Endothelial cell of umbilical vein (primary cell): ENCODE results near the gene GALNT17. TPM values are rescaled to one million over a fixed set of nuclear protein-coding genes. Genes with fewer than 3 reads are reported as not detected.

Source experiments
- BruUV-seq: library from RNA; stranded (reverse); fragments of 400-500 nt; replicated peaks from 2 replicates; lab custom pipeline; 2021; lab: Mats Ljungman, UMichigan
- CTCF ChIA-PET: fragments of 300-600, 350-600 bp; sonication (Branson Sonifier 250); formaldehyde crosslinking; loops from one replicate; lab custom pipeline; 2021; ENCODE audit warnings: antibody characterized with exemption, inconsistent platforms; lab: Charles Lee
- POLR2A ChIA-PET: fragments of 300-600, 350-600 bp; sonication (Branson Sonifier 250); formaldehyde crosslinking; loops from one replicate; lab custom pipeline; 2021; ENCODE audit warnings: antibody characterized with exemption, inconsistent platforms; lab: Charles Lee
- DNase-seq: peaks from one replicate; pipeline ENCODE4 v3.0.0-alpha.2; 2011; ENCODE audit warnings: low read depth, low spot score
- FAIRE-seq: peaks from 2 replicates; lab custom pipeline; 2011; peaks lifted over from hg19 to GRCh38; lab: Jason Lieb, UNC
- H2AFZ ChIP-seq: 2 replicates; pipeline ENCODE4 v1.6.0; 2012; ENCODE audit warnings: low read depth, low read length, control low read depth, inconsistent platforms
- H3K27ac ChIP-seq: 2 replicates; pipeline ENCODE4 v1.5.1; 2011; ENCODE audit warnings: low read depth, mild to moderate bottlenecking, control low read depth, low read length, moderate library complexity; ENCODE audit not compliant: insufficient read depth
- H3K27me3 ChIP-seq, 2 experiments: 2 replicates each; pipeline versions ENCODE4 v1.6.0 to v1.6.1; 2011; ENCODE audit warnings: low read length in 2 of 2, mixed read lengths in 1 of 2; ENCODE audit not compliant: control insufficient read depth in 2 of 2, insufficient read depth in 2 of 2
- H3K36me3 ChIP-seq, 2 experiments: 2 replicates in 1 of 2; 3 replicates in 1 of 2; pipeline ENCODE4 v1.5.1; 2011; ENCODE audit warnings: low read length in 2 of 2, mild to moderate bottlenecking in 1 of 2, moderate library complexity in 1 of 2; ENCODE audit not compliant: control insufficient read depth in 2 of 2, insufficient read depth in 2 of 2; ENCODE audit errors: extremely low read depth in 1 of 2
- H3K4me1 ChIP-seq: 3 replicates; pipeline ENCODE4 v1.5.1; 2011; ENCODE audit warnings: mild to moderate bottlenecking, low read length; ENCODE audit not compliant: control insufficient read depth, insufficient read depth; ENCODE audit errors: extremely low read depth
- H3K4me2 ChIP-seq: 2 replicates; pipeline ENCODE4 v1.6.1; 2011; ENCODE audit warnings: low read length, control low read depth, mixed read lengths; ENCODE audit not compliant: insufficient read depth
- H3K4me3 ChIP-seq, 3 experiments: fragments of 200-600 bp in 1 of 3; sonication (generic), shearing (Covaris generic) in 1 of 3; replicated peaks in 1 of 3; 2 replicates each; pipeline ENCODE4 v1.5.1; 2011 to 2016; ENCODE audit warnings: control low read depth in 3 of 3, low read length in 3 of 3, mild to moderate bottlenecking in 2 of 3, inconsistent platforms in 1 of 3, low read depth in 1 of 3, moderate library complexity in 1 of 3; ENCODE audit not compliant: insufficient read depth in 1 of 3
- H3K79me2 ChIP-seq: 2 replicates; pipeline ENCODE4 v1.6.0; 2012; ENCODE audit warnings: low read length, inconsistent platforms; ENCODE audit not compliant: control insufficient read depth, insufficient read depth
- H3K9ac ChIP-seq: replicated peaks from 2 replicates; pipeline ENCODE3; 2011; ENCODE audit warnings: low read length, control low read depth; ENCODE audit not compliant: insufficient read depth; ENCODE audit errors: extremely low read depth
- H3K9me1 ChIP-seq: replicated peaks from 3 replicates; pipeline ENCODE4 v1.6.0; 2011; ENCODE audit warnings: mild to moderate bottlenecking, low read length; ENCODE audit not compliant: control insufficient read depth, insufficient read depth; ENCODE audit errors: extremely low read depth
- H3K9me3 ChIP-seq: replicated peaks from 2 replicates; pipeline ENCODE4 v1.5.1; 2012; ENCODE audit warnings: low read length, inconsistent platforms; ENCODE audit not compliant: control insufficient read depth, insufficient read depth
- H4K20me1 ChIP-seq: replicated peaks from 2 replicates; pipeline ENCODE3; 2011; ENCODE audit warnings: mild to moderate bottlenecking, low read length; ENCODE audit not compliant: control insufficient read depth, insufficient read depth; ENCODE audit errors: extremely low read depth
- EZH2 ChIP-seq: IDR thresholded peaks from 2 replicates; pipeline ENCODE4 v1.6.1; 2012; ENCODE audit warnings: borderline replicate concordance, low read depth, mild to moderate bottlenecking, moderate library complexity, low read length, inconsistent platforms; ENCODE audit not compliant: severe bottlenecking
- FOS ChIP-seq: IDR thresholded peaks from 2 replicates; pipeline ENCODE4 v1.6.1; 2011; ENCODE audit warnings: mild to moderate bottlenecking, low read length, moderate library complexity, borderline replicate concordance; ENCODE audit not compliant: insufficient read depth
- GATA2 ChIP-seq: IDR thresholded peaks from 2 replicates; pipeline ENCODE4 v1.7.0; 2011; ENCODE audit warnings: low read depth, mild to moderate bottlenecking, moderate library complexity, mixed read lengths, low read length; ENCODE audit not compliant: insufficient read length, insufficient read depth
- JUN ChIP-seq: IDR thresholded peaks from 2 replicates; pipeline ENCODE4 v1.6.1; 2011; ENCODE audit warnings: borderline replicate concordance, low read depth; ENCODE audit not compliant: insufficient read length, insufficient read depth
- MAX ChIP-seq: IDR thresholded peaks from 2 replicates; pipeline ENCODE4 v1.6.1; 2011; ENCODE audit not compliant: insufficient read depth, insufficient read length
- MYC ChIP-seq: IDR thresholded peaks from one replicate; pipeline ENCODE4 v1.6.1; 2011; ENCODE audit warnings: mild to moderate bottlenecking, low read depth, low read length
- POLR2A ChIP-seq: IDR thresholded peaks from 2 replicates; pipeline ENCODE4 v1.6.1; 2012; ENCODE audit warnings: low read depth, mild to moderate bottlenecking, control low read depth, low read length
- POLR2AphosphoS5 ChIP-seq: IDR thresholded peaks from 2 replicates; pipeline ENCODE4 v1.6.1; 2012; ENCODE audit warnings: low read depth, mild to moderate bottlenecking, control low read depth, low read length, moderate library complexity; ENCODE audit not compliant: insufficient read depth
- dilution Hi-C: fragments of 300-500 bp; cut with MboI; formaldehyde crosslinking; loops from one replicate; pipeline ENCODE4 v1.15.0; 2019; ENCODE audit warnings: low sequenced_read_pairs; ENCODE audit not compliant: extremely low pct_ligation_motif_present
- intact Hi-C: fragments of 100-400 bp; cut with micrococcal nuclease; formaldehyde crosslinking; loops from one replicate; pipeline ENCODE4 v1.10.0; 2022
- polyA plus RNA-seq, 4 experiments: library from polyadenylated mRNA; depleted of rRNA in 3 of 4; stranded (reverse) in 3 of 4; unstranded in 1 of 4; fragments of >200 nt; gene quantifications; 2 replicates each; pipeline versions ENCODE4 v1.2.1 to v1.2.3, GENCODE V29; 2011 to 2012; ENCODE audit warnings: missing spikeins in 1 of 4
- total RNA-seq: library from RNA; stranded (reverse); gene quantifications from 2 replicates; pipeline ENCODE4 v1.2.3, GENCODE V29; 2021
- TF ChIP-seq, protein P1 (sequence below), 2 donors: IDR thresholded peaks; 1 replicate in 1 of 2; 2 replicates in 1 of 2; pipeline ENCODE4 v1.5.1; 2011; ENCODE audit warnings: low read length in 2 of 2, mild to moderate bottlenecking in 2 of 2, moderate library complexity in 2 of 2, control low read depth in 1 of 2, inconsistent platforms in 1 of 2, low read depth in 1 of 2; ENCODE audit not compliant: insufficient read depth in 1 of 2; ENCODE audit errors: extremely low read depth in 1 of 2

GALNT17 gene
- total and polyA plus RNA-seq, 2 donors (not counting 3 experiments of a cell fraction or from before 2014, with no cell fraction given), result not detected

GRCh38 chr7:71539615-71540014, 407.7 kb downstream of the GALNT17 start:
- Histone ChIP-seq H3K4me3 (no peak overlapping the region), H3K79me2 (no peaks in the 10 kb centered on the region), H2AFZ (no peak overlapping the region), H3K27ac (no peak overlapping the region), H3K9me3 (no peaks in the 10 kb centered on the region), H3K9me1 (no peaks in the 10 kb centered on the region), H4K20me1 (no peaks in the 10 kb centered on the region), H3K27me3 (no peaks in the 10 kb centered on the region), H3K9ac (no peak overlapping the region), H3K4me2 (no peak overlapping the region), H3K4me1 (no peaks in the 10 kb centered on the region), H3K36me3 (no peaks in the 10 kb centered on the region)
- intact Hi-C loops, result no loop called here
- no TSS peak for BruUV-seq
- dilution Hi-C loops, result no loop called here
- CTCF ChIA-PET, result no interaction called here
- DNase-seq (no peak), FAIRE-seq (no peak)
- no peak for TF ChIP-seq EZH2
- TF ChIP-seq GATA2, result no peak
- POLR2A ChIA-PET, result no interaction called here

DNA sequence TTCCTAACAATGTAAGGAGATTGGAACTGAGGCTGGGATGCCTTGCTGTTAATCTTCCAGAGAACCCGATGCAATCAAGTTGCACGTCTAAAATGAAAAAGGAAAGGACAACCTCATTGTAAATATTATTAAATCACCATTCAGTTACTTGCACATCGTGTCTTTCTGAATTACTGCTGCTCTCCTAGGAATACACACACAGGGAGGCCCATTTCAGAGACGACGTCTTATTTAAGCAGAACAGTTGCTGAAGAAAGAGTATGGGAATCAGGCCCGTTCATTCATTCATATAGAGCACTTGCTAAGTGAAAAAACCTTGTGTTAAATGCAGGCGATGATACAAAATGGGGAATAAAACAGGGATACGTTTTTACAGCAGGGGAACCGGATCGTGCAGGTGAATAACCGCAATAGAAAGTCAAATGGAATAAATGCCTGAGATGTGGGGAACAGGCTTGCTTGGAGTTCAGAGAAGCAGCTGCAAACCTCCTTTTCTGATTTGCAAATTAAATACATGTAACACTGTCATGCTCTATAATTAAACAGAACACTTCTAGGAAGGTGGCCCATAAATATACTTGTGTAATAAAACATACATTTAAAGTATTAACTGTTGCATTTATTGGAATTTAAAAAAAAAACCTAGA, 409.9 kb downstream of the GALNT17 start:
- POLR2A ChIA-PET, result no interaction called here
- Histone ChIP-seq H3K9ac (no peak overlapping the region), H4K20me1 (no peaks in the 10 kb centered on the region), H3K9me3 (no peaks in the 10 kb centered on the region), H3K4me1 (no peaks in the 10 kb centered on the region), H3K27me3 (no peaks in the 10 kb centered on the region), H3K27ac (no peak overlapping the region), H3K36me3 (no peaks in the 10 kb centered on the region), H2AFZ (no peak overlapping the region), H3K9me1 (no peaks in the 10 kb centered on the region), H3K79me2 (no peaks in the 10 kb centered on the region), H3K4me2 (no peak overlapping the region), H3K4me3 (no peak overlapping the region)
- dilution Hi-C loops (no loop called here), intact Hi-C loops (no loop called here)
- no TSS peak for BruUV-seq
- FAIRE-seq (no peak), DNase-seq (no peak)
- CTCF ChIA-PET, result no interaction called here
- TF ChIP-seq JUN (no peak), MAX (no peak), EZH2 (no peak), POLR2AphosphoS5 (no peak), MYC (no peak), POLR2A (no peak), GATA2 (no peak), FOS (no peak)
- TF ChIP-seq, protein P1, sequence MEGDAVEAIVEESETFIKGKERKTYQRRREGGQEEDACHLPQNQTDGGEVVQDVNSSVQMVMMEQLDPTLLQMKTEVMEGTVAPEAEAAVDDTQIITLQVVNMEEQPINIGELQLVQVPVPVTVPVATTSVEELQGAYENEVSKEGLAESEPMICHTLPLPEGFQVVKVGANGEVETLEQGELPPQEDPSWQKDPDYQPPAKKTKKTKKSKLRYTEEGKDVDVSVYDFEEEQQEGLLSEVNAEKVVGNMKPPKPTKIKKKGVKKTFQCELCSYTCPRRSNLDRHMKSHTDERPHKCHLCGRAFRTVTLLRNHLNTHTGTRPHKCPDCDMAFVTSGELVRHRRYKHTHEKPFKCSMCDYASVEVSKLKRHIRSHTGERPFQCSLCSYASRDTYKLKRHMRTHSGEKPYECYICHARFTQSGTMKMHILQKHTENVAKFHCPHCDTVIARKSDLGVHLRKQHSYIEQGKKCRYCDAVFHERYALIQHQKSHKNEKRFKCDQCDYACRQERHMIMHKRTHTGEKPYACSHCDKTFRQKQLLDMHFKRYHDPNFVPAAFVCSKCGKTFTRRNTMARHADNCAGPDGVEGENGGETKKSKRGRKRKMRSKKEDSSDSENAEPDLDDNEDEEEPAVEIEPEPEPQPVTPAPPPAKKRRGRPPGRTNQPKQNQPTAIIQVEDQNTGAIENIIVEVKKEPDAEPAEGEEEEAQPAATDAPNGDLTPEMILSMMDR (IDR thresholded peaks at IDR 0.05; ENCODE audit: extremely low read depth in 1 of 2, insufficient read depth in 1 of 2, low read depth in 1 of 2, low read length in 2 of 2), result no peak
